Epithelial cell of proximal tubule (primary cell): ENCODE results near the gene SRBD1. TPM values are rescaled to one million over a fixed set of nuclear protein-coding genes. Genes with fewer than 3 reads are reported as not detected.

ENCODE experiments used
- DNase-seq: peaks from one replicate; pipeline ENCODE4 v3.0.0-alpha.2; 2011; ENCODE audit warnings: low read depth
- H3K4me3 ChIP-seq: 2 replicates; pipeline ENCODE4 v1.5.1; 2011; ENCODE audit warnings: low read depth, mild to moderate bottlenecking, low read length
- total RNA-seq: library from RNA; depleted of rRNA; stranded (reverse); fragments of >200 nt; gene quantifications from 2 replicates; pipeline ENCODE4 v1.2.3, GENCODE V29; 2015
- TF ChIP-seq, protein P1 (sequence below): conservative IDR thresholded peaks from 2 replicates; pipeline ENCODE4 v1.5.1; 2012; ENCODE audit warnings: low read depth, mild to moderate bottlenecking, low read length

Gene SRBD1
- total RNA-seq, 1 donor from 2014 or later = 8.1 TPM

DNA sequence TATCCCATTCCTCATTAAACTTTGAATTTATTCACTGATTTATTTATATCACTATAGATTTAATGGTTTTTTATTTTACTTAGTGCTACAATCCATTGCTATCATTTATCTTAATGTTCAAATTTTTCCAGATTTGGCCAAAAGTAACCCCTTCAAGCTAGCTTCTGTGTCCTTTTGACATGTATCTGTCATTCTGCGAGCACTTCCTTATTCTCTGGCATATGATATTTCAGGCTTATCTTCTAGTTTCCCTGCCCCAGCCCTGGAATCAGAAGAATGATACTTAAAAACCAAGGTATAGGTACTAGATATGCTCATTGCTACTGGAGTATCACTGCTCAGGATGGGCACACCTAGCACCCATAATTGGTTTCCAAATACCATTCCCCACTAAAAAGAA, 28.5 kb downstream of the SRBD1 start:
- DNase-seq = no peak
- H3K4me3 ChIP-seq = no peak overlapping the region
- TF ChIP-seq, protein P1, sequence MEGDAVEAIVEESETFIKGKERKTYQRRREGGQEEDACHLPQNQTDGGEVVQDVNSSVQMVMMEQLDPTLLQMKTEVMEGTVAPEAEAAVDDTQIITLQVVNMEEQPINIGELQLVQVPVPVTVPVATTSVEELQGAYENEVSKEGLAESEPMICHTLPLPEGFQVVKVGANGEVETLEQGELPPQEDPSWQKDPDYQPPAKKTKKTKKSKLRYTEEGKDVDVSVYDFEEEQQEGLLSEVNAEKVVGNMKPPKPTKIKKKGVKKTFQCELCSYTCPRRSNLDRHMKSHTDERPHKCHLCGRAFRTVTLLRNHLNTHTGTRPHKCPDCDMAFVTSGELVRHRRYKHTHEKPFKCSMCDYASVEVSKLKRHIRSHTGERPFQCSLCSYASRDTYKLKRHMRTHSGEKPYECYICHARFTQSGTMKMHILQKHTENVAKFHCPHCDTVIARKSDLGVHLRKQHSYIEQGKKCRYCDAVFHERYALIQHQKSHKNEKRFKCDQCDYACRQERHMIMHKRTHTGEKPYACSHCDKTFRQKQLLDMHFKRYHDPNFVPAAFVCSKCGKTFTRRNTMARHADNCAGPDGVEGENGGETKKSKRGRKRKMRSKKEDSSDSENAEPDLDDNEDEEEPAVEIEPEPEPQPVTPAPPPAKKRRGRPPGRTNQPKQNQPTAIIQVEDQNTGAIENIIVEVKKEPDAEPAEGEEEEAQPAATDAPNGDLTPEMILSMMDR = no peak

DNA sequence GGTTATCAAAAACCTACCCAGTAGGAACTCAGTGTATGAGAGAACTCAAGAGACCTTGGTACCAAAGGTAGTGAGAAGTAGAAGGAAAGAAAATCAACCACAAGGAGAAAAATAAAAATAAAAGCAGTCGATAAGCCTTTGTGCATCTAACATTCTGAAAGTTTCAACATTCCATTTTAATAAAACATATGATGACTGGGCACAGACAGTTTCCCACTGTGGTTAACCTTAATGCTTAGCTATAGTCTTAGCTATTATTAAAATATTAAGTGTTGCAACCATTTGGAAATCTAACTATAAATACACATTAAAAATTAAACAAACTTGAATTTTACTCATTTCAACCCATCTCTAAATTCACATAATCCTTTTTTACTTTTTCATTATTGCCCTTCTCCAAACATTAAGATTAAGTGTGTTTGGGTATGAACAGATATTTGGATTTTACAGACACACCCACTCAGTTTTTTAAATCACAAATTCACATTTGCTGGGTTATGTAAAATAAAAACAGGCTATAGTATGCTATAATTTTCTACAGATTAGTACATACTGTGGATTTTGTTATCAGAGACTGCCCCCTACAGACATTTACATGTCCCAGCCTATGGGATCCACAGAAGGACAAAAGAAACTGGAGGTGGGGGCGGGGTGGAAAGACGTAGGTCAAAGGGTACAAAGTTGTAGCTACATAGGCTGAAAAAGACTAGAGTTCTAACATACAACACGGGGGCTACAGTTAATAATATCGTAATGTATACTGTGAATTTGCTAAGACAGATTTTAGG, 32.8 kb downstream of the SRBD1 start:
- DNase-seq = no peak
- no peak overlapping the region for H3K4me3 ChIP-seq
- TF ChIP-seq, protein P1 = peak; percentile 44

DNA sequence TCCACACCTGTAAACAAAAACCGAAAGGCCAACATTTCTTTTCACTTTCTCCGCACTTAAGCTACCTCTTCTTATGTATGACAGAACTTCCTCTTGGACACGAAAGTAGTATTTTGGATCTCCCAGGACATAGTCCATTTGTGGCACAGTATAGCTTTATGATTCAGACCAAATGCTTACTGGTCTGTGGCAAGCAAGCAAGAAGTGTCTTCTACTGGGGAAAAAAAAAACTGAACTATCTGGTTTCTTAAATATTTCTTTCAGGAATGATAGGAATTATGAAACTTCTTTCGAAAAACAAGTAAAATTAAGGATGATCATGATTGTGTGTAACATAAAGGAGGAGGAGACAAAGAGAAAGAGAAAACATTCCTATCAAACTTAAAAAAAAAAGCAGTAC, 33.6 kb downstream of the SRBD1 start:
- no peak overlapping the region for H3K4me3 ChIP-seq
- DNase-seq = no peak
- TF ChIP-seq, protein P1 = no peak

- no peak for DNase-seq
- TF ChIP-seq, protein P1 = no peak
- H3K4me3 ChIP-seq = no peak overlapping the region
Measured at GRCh38 chr2:45575881-45576280, 35.2 kb downstream of the SRBD1 start.

DNA sequence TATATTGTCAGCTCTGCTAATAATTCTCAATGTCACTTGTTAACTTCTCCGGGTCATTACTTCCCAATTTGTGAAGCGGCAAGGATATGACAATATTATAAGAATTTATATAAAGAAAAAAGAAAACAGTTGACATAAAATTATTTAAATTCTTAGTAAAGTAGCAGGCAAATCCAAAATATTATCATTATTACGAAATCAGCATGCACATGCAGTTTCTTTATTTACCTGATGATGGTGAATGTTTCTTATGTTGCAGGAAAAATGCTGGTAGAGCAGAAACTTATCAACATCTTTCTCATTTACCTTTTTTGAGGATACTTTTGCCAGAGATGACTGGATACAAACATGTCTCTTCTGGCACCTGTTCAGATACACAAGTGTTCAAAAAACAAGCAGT, 38.1 kb downstream of the SRBD1 start:
- DNase-seq = no peak
- H3K4me3 ChIP-seq = no peak overlapping the region
- TF ChIP-seq, protein P1 = no peak

DNA sequence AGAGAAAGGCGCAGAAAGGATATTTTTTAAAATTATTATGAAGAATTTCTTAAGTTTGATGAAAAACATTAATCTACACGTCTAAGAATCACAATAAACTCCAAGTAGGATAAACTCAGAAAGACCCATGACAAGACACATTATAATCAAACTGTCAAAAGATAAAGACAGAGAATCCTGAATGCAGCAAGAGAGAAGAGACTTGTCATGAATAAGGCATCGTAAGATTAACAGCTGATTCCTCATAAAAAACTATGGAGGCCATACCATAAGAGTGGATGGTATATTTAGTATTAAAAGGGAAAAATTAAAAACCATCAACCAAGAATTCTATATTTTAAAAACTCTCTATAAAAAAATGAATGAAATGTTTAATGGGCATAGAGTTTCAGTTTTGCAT, 39.1 kb downstream of the SRBD1 start:
- TF ChIP-seq, protein P1 = no peak
- H3K4me3 ChIP-seq = no peak overlapping the region
- no peak for DNase-seq
